ENCODE data around the gene ARPC5L. TPM values are rescaled to one million over a fixed set of nuclear protein-coding genes. Genes with fewer than 3 reads are reported as not detected.
A peak's percentile ranks its signal among the peaks of the same experiment; 100 is the strongest.
"Not testable (repeated sequence)": the region's sequence is repeated elsewhere in the genome, so short reads cannot be mapped to it uniquely, and the experiment has no call there.

Gene ARPC5L
- total RNA-seq, 1 experiment from 2014 or later, result 50.0 TPM

- Histone ChIP-seq H3K4me2 (ENCODE audit: low read length) (peak overlapping the region; percentile 88), H3K36me3 (ENCODE audit: control insufficient read depth in 1 of 2, insufficient read depth in 2 of 2, low read length in 2 of 2) (no peaks in the 10 kb centered on the region), H3K9me3 (ENCODE audit: control insufficient read depth in 1 of 2, insufficient read depth in 1 of 2, low read depth in 1 of 2, low read length in 2 of 2) (no peaks in the 10 kb centered on the region), H3K4me3 (replicated peaks in 1 of 2; ENCODE audit: low read depth in 1 of 2, low read length in 2 of 2) (peak overlapping the region; percentile 21 to 51), H3K4me1 (ENCODE audit: control insufficient read depth in 1 of 2, insufficient read depth in 2 of 2, low read length in 2 of 2) (peaks cover 39 to 52% of the 10 kb centered on the region in 2 experiments), H3K27ac (ENCODE audit: low read depth, low read length) (peak overlapping the region; percentile 68), H3K9me2 (ENCODE audit: insufficient read depth) (no peaks in the 10 kb centered on the region), H2AFZ (ENCODE audit: low read depth, low read length, poor library complexity, severe bottlenecking) (peak overlapping the region; percentile 81), H3K9ac (ENCODE audit: low read length) (peak overlapping the region; percentile 59), H3K79me2 (ENCODE audit: insufficient read depth, low read length) (no peaks in the 10 kb centered on the region), H4K20me1 (ENCODE audit: insufficient read depth) (no peaks in the 10 kb centered on the region), H3K27me3 (ENCODE audit: insufficient read depth, low read length) (no peaks in the 10 kb centered on the region)
- BruUV-seq (replicated peaks), result no TSS peak
- ATAC-seq (peak; percentile 62), DNase-seq (ENCODE audit: low read depth, low spot score) (no peak)
- intact Hi-C loops (cut with micrococcal nuclease), result no loop called here
- CTCF ChIA-PET, result interaction anchor here (0.7 to 2.3 kb wide), 6 partner anchors 18 to 63 kb away, joined by 3 to 12 read pairs (median 4); partner anchors contain the start of gene WDR38
- POLR2A ChIA-PET, result interaction anchor here (0.7 to 2.3 kb wide), 4 partner anchors 16 to 407 kb away, joined by 4 to 8 read pairs (median 6); partner anchors contain the start of genes ARPC5L and HSPA5
- peak; percentile 13 for TF ChIP-seq POLR2AphosphoS5 (IDR thresholded peaks at IDR 0.05; ENCODE audit: low read depth, low read length)
- TF ChIP-seq EZH2phosphoT487 (IDR thresholded peaks at IDR 0.05; ENCODE audit: borderline replicate concordance), result no peak
- TF ChIP-seq FOSL1 (IDR thresholded peaks at IDR 0.05; ENCODE audit: low read depth), result no peak
- TF ChIP-seq ZFX (IDR thresholded peaks at IDR 0.05), result peak; percentile 51
- no peak for TF ChIP-seq REST (IDR thresholded peaks at IDR 0.05; ENCODE audit: low read depth)
- RAD21 ChIA-PET (ENCODE audit: low non-redundant PET in 1 of 2, low total read pairs in 2 of 2, uncharacterized antibody in 2 of 2, unreplicated experiment in 2 of 2), result no interaction called here
These were observed 26.8 kb upstream of the ARPC5L start for GRCh38 chr9:124835026-124835557.

- H3K27ac ChIP-seq (ENCODE audit: low read depth, low read length); ATAC-seq; DNase-seq (ENCODE audit: low read depth, low spot score); H3K9me3 ChIP-seq (ENCODE audit: control insufficient read depth in 1 of 2, insufficient read depth in 1 of 2, low read depth in 1 of 2, low read length in 2 of 2); intact Hi-C loops (cut with micrococcal nuclease); RAD21 ChIA-PET (ENCODE audit: low non-redundant PET in 1 of 2, low total read pairs in 2 of 2, uncharacterized antibody in 2 of 2, unreplicated experiment in 2 of 2); H3K4me2 ChIP-seq (ENCODE audit: low read length); H3K9me2 ChIP-seq (ENCODE audit: insufficient read depth); H3K4me3 ChIP-seq (replicated peaks in 1 of 2; ENCODE audit: low read depth in 1 of 2, low read length in 2 of 2); H3K9ac ChIP-seq (ENCODE audit: low read length); H2AFZ ChIP-seq (ENCODE audit: low read depth, low read length, poor library complexity, severe bottlenecking); H4K20me1 ChIP-seq (ENCODE audit: insufficient read depth); H3K36me3 ChIP-seq (ENCODE audit: control insufficient read depth in 1 of 2, insufficient read depth in 2 of 2, low read length in 2 of 2); H3K79me2 ChIP-seq (ENCODE audit: insufficient read depth, low read length); BruUV-seq (replicated peaks); H3K27me3 ChIP-seq (ENCODE audit: insufficient read depth, low read length): not testable (repeated sequence)
- peaks cover 43 to 61% of the 10 kb centered on the region in 2 experiments for H3K4me1 ChIP-seq (ENCODE audit: control insufficient read depth in 1 of 2, insufficient read depth in 2 of 2, low read length in 2 of 2)
- ChIA-PET CTCF (interaction anchor here (1.6 to 2.4 kb wide), 2 partner anchors 10 to 15 kb away, joined by 3 to 8 read pairs; partner anchors contain the start of gene WDR38), POLR2A (interaction anchor here (1.0 to 1.5 kb wide), 2 partner anchors 14 to 18 kb away, joined by 3 to 5 read pairs; no protein-coding TSS in a partner anchor)
These were observed 23.8 kb upstream of the ARPC5L start for GRCh38 chr9:124838132-124838531.

- POLR2A ChIA-PET, result interaction anchor here (1.0 to 1.5 kb wide), 2 partner anchors 14 to 17 kb away, joined by 3 to 5 read pairs; no protein-coding TSS in a partner anchor
These were observed 23.2 kb upstream of the ARPC5L start for GRCh38 chr9:124838567-124839275.

More at GRCh38 chr9:124838567-124839275, 23.2 kb upstream of the ARPC5L start:
- H3K27me3 ChIP-seq (ENCODE audit: insufficient read depth, low read length); H2AFZ ChIP-seq (ENCODE audit: low read depth, low read length, poor library complexity, severe bottlenecking); intact Hi-C loops (cut with micrococcal nuclease); H3K9ac ChIP-seq (ENCODE audit: low read length); H3K27ac ChIP-seq (ENCODE audit: low read depth, low read length); H3K9me3 ChIP-seq (ENCODE audit: control insufficient read depth in 1 of 2, insufficient read depth in 1 of 2, low read depth in 1 of 2, low read length in 2 of 2); H3K4me3 ChIP-seq (replicated peaks in 1 of 2; ENCODE audit: low read depth in 1 of 2, low read length in 2 of 2); H3K4me2 ChIP-seq (ENCODE audit: low read length); DNase-seq (ENCODE audit: low read depth, low spot score); H3K36me3 ChIP-seq (ENCODE audit: control insufficient read depth in 1 of 2, insufficient read depth in 2 of 2, low read length in 2 of 2); H4K20me1 ChIP-seq (ENCODE audit: insufficient read depth); ATAC-seq; BruUV-seq (replicated peaks); H3K9me2 ChIP-seq (ENCODE audit: insufficient read depth); RAD21 ChIA-PET (ENCODE audit: low non-redundant PET in 1 of 2, low total read pairs in 2 of 2, uncharacterized antibody in 2 of 2, unreplicated experiment in 2 of 2); H3K79me2 ChIP-seq (ENCODE audit: insufficient read depth, low read length): not testable (repeated sequence)
- CTCF ChIA-PET, result interaction anchor here (1.6 to 5.1 kb wide), 7 partner anchors 10 to 68 kb away, joined by 3 to 87 read pairs (median 8); partner anchors contain the start of genes NR6A1 and WDR38
- H3K4me1 ChIP-seq (ENCODE audit: control insufficient read depth in 1 of 2, insufficient read depth in 2 of 2, low read length in 2 of 2), result peaks cover 37 to 58% of the 10 kb centered on the region in 2 experiments

All from HCT116 (cell line).